BE2C (cell line): ENCODE measurements around the gene CAMKMT.
A peak's percentile ranks its signal among the peaks of the same experiment; 100 is the strongest.

Experiments used
- DNase-seq: peaks from one replicate; pipeline ENCODE4 v3.0.0-alpha.2; 2020
- H3K27me3 ChIP-seq: fragments of 250-450 bp; sonication (Bioruptor Pico); 2 replicates; pipeline ENCODE4 v1.5.1; 2020; ENCODE audit warnings: mild to moderate bottlenecking
- H3K36me3 ChIP-seq: fragments of 250-450 bp; sonication (Bioruptor Pico); 2 replicates; pipeline ENCODE4 v1.5.1; 2020; ENCODE audit warnings: mild to moderate bottlenecking
- H3K4me1 ChIP-seq: fragments of 250-450 bp; sonication (Bioruptor Pico); 2 replicates; pipeline ENCODE4 v1.5.1; 2020
- H3K4me3 ChIP-seq: 2 replicates; pipeline ENCODE4 v1.5.1; 2011; ENCODE audit warnings: low read depth, low read length
- H3K9me3 ChIP-seq: fragments of 250-450 bp; sonication (Bioruptor Pico); 2 replicates; pipeline ENCODE4 v1.5.1; 2020
- TF ChIP-seq, protein P1 (sequence below): IDR thresholded peaks from 2 replicates; pipeline ENCODE4 v1.5.1; 2012; ENCODE audit warnings: mild to moderate bottlenecking, low read depth, low read length

CAMKMT gene

GRCh38 chr2:44753552-44754285 is 392.0 kb downstream of the CAMKMT start:
- TF ChIP-seq, protein P1, sequence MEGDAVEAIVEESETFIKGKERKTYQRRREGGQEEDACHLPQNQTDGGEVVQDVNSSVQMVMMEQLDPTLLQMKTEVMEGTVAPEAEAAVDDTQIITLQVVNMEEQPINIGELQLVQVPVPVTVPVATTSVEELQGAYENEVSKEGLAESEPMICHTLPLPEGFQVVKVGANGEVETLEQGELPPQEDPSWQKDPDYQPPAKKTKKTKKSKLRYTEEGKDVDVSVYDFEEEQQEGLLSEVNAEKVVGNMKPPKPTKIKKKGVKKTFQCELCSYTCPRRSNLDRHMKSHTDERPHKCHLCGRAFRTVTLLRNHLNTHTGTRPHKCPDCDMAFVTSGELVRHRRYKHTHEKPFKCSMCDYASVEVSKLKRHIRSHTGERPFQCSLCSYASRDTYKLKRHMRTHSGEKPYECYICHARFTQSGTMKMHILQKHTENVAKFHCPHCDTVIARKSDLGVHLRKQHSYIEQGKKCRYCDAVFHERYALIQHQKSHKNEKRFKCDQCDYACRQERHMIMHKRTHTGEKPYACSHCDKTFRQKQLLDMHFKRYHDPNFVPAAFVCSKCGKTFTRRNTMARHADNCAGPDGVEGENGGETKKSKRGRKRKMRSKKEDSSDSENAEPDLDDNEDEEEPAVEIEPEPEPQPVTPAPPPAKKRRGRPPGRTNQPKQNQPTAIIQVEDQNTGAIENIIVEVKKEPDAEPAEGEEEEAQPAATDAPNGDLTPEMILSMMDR = no peak
- peak; percentile 75 for DNase-seq

GRCh38 chr2:44758591-44758990 is 396.8 kb downstream of the CAMKMT start:
- DNase-seq = no peak
- TF ChIP-seq, protein P1 = no peak
- no peak overlapping the region for H3K4me3 ChIP-seq
- no peaks in the 10 kb centered on the region for H3K9me3 ChIP-seq
- no peaks in the 10 kb centered on the region for H3K36me3 ChIP-seq
- no peaks in the 10 kb centered on the region for H3K27me3 ChIP-seq
- peaks cover 5% of the 10 kb centered on the region for H3K4me1 ChIP-seq

More at GRCh38 chr2:44753552-44754285, 392.0 kb downstream of the CAMKMT start:
- H3K4me1 ChIP-seq = peaks cover 16% of the 10 kb centered on the region
- no peaks in the 10 kb centered on the region for H3K27me3 ChIP-seq
- no peak overlapping the region for H3K4me3 ChIP-seq
- no peaks in the 10 kb centered on the region for H3K9me3 ChIP-seq
- no peaks in the 10 kb centered on the region for H3K36me3 ChIP-seq

DNA sequence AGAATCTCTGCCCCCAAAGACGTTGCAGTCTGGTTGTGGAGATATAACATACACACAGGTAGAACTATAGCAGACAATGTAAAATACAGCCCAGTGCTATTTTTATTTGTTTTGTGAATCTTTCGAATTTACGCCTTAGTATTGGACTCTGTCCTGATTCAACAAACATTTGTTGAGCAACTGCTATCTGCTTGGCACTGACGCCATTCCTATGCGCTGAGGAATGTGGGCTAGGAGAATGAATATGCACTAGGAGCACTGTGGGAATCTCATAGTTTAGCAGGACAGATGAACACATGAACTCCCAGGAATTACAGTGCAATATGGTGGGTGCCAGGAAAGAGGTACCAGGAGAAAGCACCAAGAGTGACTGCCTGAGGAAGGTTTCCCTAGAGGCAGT is 398.1 kb downstream of the CAMKMT start:
- H3K4me3 ChIP-seq = no peak overlapping the region
- no peaks in the 10 kb centered on the region for H3K36me3 ChIP-seq
- H3K27me3 ChIP-seq = no peaks in the 10 kb centered on the region
- H3K9me3 ChIP-seq = no peaks in the 10 kb centered on the region
- DNase-seq = no peak
- TF ChIP-seq, protein P1 = no peak
- no peaks in the 10 kb centered on the region for H3K4me1 ChIP-seq

GRCh38 chr2:44763275-44763782 is 401.6 kb downstream of the CAMKMT start:
- Histone ChIP-seq H3K9me3 (no peaks in the 10 kb centered on the region), H3K27me3 (no peaks in the 10 kb centered on the region), H3K4me1 (peaks cover 8% of the 10 kb centered on the region), H3K36me3 (no peaks in the 10 kb centered on the region), H3K4me3 (no peak overlapping the region)
- no peak for DNase-seq
- TF ChIP-seq, protein P1 = no peak

GRCh38 chr2:44766220-44766619 is 404.5 kb downstream of the CAMKMT start:
- no peaks in the 10 kb centered on the region for H3K9me3 ChIP-seq
- H3K4me3 ChIP-seq = no peak overlapping the region
- TF ChIP-seq, protein P1 = no peak
- no peaks in the 10 kb centered on the region for H3K27me3 ChIP-seq
- H3K4me1 ChIP-seq = peaks cover 19% of the 10 kb centered on the region
- no peak for DNase-seq
- no peaks in the 10 kb centered on the region for H3K36me3 ChIP-seq

DNA sequence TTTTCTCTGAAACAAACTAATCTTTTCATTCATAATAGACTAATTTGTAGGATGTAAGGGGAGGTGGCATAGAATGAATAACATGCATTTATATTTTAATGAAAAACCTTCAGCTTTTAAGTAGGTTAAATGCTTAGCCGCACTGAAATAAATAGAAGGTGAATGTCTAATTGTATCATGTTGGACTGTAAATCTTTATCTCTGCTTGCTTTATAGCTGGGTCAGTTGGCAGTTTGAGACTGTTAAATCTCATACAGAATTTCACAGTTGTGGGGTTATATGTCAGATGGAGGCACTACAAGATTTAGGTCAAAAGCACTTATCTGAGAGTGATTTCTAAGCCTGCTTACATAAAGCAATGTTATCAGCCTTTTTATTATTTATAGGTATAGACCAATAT is 405.0 kb downstream of the CAMKMT start:
- DNase-seq = no peak
- Histone ChIP-seq H3K36me3 (no peaks in the 10 kb centered on the region), H3K27me3 (no peaks in the 10 kb centered on the region), H3K4me1 (peaks cover 23% of the 10 kb centered on the region), H3K4me3 (no peak overlapping the region), H3K9me3 (no peaks in the 10 kb centered on the region)
- TF ChIP-seq, protein P1 = no peak
